Panc1 (cell line): Measurements from ENCODE around the gene TOPBP1.

ENCODE experiments used
- POLR2AphosphoS5 ChIP-seq: IDR thresholded peaks from 2 replicates; pipeline ENCODE4 v1.6.1; 2012; ENCODE audit warnings: mild to moderate bottlenecking, low read depth, low read length, moderate library complexity
- SIN3A ChIP-seq: IDR thresholded peaks from 2 replicates; pipeline ENCODE4 v1.6.1; 2012; ENCODE audit warnings: low read depth, mild to moderate bottlenecking, low read length, moderate library complexity, borderline replicate concordance; ENCODE audit not compliant: insufficient read depth
- TF ChIP-seq, protein P1 (sequence below): fragments of 450-650 bp; IDR thresholded peaks from 2 replicates; pipeline ENCODE4 v1.5.1; 2017; ENCODE audit warnings: mild to moderate bottlenecking
- TF ChIP-seq, protein P2 (sequence below), 2 experiments: IDR thresholded peaks; 2 replicates each; pipeline ENCODE4 v1.6.1; 2011 to 2012; ENCODE audit warnings: low read depth in 2 of 2, control low read depth in 1 of 2, low read length in 1 of 2, mild to moderate bottlenecking in 1 of 2, moderate library complexity in 1 of 2; ENCODE audit not compliant: insufficient read depth in 1 of 2

DNA sequence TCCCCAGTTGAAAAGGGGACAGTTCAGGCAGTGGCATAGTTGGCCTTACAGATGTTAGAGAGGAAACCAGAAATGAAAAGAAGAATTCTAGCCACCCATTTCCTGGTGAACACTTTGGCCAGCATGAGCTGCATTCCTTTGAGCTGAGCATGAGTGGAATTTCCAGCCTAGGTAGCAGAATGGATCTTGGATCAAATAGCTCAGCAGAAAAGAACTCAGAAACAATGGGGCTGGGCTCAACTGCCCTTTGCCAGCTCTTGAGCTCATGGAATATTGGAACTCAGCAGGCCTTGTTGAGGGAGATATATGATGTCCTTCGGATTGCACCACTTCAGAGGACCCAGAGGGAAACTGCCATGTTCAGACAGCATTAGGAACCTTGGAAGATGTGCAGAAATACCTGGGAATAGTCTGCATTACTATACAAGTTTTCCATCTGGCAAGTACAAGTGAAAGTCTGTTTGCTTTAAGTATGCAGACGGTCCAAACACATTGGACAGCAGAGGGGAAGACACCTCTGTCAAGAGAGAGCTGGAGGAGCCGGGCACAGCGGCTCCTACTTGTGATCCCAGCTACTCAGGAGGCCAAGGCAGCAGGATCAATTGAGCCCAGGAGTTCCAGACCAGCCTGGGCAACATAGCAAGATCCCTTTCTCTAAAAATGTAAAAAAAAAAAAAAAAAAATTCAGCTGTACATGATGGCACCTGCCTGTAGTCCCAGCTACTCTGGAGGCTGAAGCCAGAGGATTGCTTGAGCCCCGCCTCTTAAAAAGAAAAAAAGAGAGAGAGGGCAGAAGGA, 91.4 kb downstream of the TOPBP1 start:
- TF ChIP-seq, protein P1, sequence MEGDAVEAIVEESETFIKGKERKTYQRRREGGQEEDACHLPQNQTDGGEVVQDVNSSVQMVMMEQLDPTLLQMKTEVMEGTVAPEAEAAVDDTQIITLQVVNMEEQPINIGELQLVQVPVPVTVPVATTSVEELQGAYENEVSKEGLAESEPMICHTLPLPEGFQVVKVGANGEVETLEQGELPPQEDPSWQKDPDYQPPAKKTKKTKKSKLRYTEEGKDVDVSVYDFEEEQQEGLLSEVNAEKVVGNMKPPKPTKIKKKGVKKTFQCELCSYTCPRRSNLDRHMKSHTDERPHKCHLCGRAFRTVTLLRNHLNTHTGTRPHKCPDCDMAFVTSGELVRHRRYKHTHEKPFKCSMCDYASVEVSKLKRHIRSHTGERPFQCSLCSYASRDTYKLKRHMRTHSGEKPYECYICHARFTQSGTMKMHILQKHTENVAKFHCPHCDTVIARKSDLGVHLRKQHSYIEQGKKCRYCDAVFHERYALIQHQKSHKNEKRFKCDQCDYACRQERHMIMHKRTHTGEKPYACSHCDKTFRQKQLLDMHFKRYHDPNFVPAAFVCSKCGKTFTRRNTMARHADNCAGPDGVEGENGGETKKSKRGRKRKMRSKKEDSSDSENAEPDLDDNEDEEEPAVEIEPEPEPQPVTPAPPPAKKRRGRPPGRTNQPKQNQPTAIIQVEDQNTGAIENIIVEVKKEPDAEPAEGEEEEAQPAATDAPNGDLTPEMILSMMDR = no peak
- TF ChIP-seq, protein P2, sequence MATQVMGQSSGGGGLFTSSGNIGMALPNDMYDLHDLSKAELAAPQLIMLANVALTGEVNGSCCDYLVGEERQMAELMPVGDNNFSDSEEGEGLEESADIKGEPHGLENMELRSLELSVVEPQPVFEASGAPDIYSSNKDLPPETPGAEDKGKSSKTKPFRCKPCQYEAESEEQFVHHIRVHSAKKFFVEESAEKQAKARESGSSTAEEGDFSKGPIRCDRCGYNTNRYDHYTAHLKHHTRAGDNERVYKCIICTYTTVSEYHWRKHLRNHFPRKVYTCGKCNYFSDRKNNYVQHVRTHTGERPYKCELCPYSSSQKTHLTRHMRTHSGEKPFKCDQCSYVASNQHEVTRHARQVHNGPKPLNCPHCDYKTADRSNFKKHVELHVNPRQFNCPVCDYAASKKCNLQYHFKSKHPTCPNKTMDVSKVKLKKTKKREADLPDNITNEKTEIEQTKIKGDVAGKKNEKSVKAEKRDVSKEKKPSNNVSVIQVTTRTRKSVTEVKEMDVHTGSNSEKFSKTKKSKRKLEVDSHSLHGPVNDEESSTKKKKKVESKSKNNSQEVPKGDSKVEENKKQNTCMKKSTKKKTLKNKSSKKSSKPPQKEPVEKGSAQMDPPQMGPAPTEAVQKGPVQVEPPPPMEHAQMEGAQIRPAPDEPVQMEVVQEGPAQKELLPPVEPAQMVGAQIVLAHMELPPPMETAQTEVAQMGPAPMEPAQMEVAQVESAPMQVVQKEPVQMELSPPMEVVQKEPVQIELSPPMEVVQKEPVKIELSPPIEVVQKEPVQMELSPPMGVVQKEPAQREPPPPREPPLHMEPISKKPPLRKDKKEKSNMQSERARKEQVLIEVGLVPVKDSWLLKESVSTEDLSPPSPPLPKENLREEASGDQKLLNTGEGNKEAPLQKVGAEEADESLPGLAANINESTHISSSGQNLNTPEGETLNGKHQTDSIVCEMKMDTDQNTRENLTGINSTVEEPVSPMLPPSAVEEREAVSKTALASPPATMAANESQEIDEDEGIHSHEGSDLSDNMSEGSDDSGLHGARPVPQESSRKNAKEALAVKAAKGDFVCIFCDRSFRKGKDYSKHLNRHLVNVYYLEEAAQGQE (IDR thresholded peaks at IDR 0.05; ENCODE audit: insufficient read depth in 1 of 2, low read depth in 2 of 2, low read length in 1 of 2) = no peak
- TF ChIP-seq SIN3A (no peak), POLR2AphosphoS5 (no peak)
